Neural cell (in vitro differentiated cells): ENCODE data around the gene MGAT5B. TPM values are rescaled to one million over a fixed set of nuclear protein-coding genes. Genes with fewer than 3 reads are reported as not detected.

ENCODE experiments used
- H2AFZ ChIP-seq: fragments of 200-600, 300-800 bp; sonication (generic), shearing (Covaris generic); 2 replicates; pipeline ENCODE4 v1.6.0; 2014; ENCODE audit warnings: low read depth, mild to moderate bottlenecking, antibody characterized with exemption, low read length, moderate library complexity
- H3F3A ChIP-seq: fragments of 200-600 bp; shearing (Covaris generic); 2 replicates; pipeline ENCODE4 v1.6.1; 2016; ENCODE audit warnings: mild to moderate bottlenecking, moderate library complexity, mixed read lengths, antibody characterized with exemption, low read length; ENCODE audit not compliant: insufficient read depth, poor library complexity, severe bottlenecking
- H3K27ac ChIP-seq: fragments of 200-600, 300-800 bp; sonication (generic), shearing (Covaris generic); 2 replicates; pipeline ENCODE4 v1.5.1; 2014; ENCODE audit warnings: mild to moderate bottlenecking, low read length, moderate library complexity
- H3K27me3 ChIP-seq: fragments of 300-800, 200-600 bp; sonication (generic), shearing (Covaris generic); 2 replicates; pipeline ENCODE4 v1.6.0; 2014; ENCODE audit warnings: mild to moderate bottlenecking, low read depth, low read length, moderate library complexity; ENCODE audit not compliant: insufficient read depth
- H3K36me3 ChIP-seq: fragments of 300-800, 200-600 bp; sonication (generic), shearing (Covaris generic); 2 replicates; pipeline ENCODE4 v1.5.1; 2014; ENCODE audit warnings: mild to moderate bottlenecking, antibody characterized with exemption, low read length, moderate library complexity; ENCODE audit not compliant: insufficient read depth
- H3K4me2 ChIP-seq: fragments of 300-800, 200-600 bp; sonication (generic), shearing (Covaris generic); 2 replicates; pipeline ENCODE4 v1.6.0; 2014; ENCODE audit warnings: mild to moderate bottlenecking, low read length
- H3K4me3 ChIP-seq: fragments of 300-800, 200-600 bp; sonication (generic), shearing (Covaris generic); 2 replicates; pipeline ENCODE4 v1.5.1; 2014; ENCODE audit warnings: mild to moderate bottlenecking, low read length, moderate library complexity
- H3K79me2 ChIP-seq: fragments of 200-600 bp; shearing (Covaris generic); replicated peaks from 2 replicates; pipeline ENCODE4 v1.6.0; 2014; ENCODE audit warnings: mild to moderate bottlenecking, low read length, moderate library complexity; ENCODE audit not compliant: insufficient read depth
- H3K9ac ChIP-seq: fragments of 300-800, 200-600 bp; sonication (generic), shearing (Covaris generic); 2 replicates; pipeline ENCODE4 v1.6.1; 2016; ENCODE audit warnings: mild to moderate bottlenecking, low read length, mixed read lengths
- H3K9me2 ChIP-seq: fragments of 200-600 bp; shearing (Covaris generic); 2 replicates; pipeline ENCODE4 v1.6.1; 2016; ENCODE audit warnings: mild to moderate bottlenecking, low read length, mixed read lengths; ENCODE audit not compliant: insufficient read depth
- H3K9me3 ChIP-seq: fragments of 200-600, 300-800 bp; sonication (generic), shearing (Covaris generic); 2 replicates; pipeline ENCODE4 v1.6.1; 2016; ENCODE audit warnings: mild to moderate bottlenecking, mixed run types, low read length, moderate library complexity, mixed read lengths
- H4K20me1 ChIP-seq: fragments of 200-600 bp; shearing (Covaris generic); 2 replicates; pipeline ENCODE4 v1.6.1; 2016; ENCODE audit warnings: mild to moderate bottlenecking, mixed run types; ENCODE audit not compliant: insufficient read depth
- EP300 ChIP-seq: fragments of 450-650 bp; conservative IDR thresholded peaks from 2 replicates; pipeline ENCODE4 v1.6.1; 2014; ENCODE audit warnings: antibody characterized with exemption, mild to moderate bottlenecking, moderate library complexity; ENCODE audit not compliant: poor library complexity, severe bottlenecking
- EZH2 ChIP-seq: fragments of 200-600, 300-800 bp; shearing (Covaris generic), sonication (generic); IDR thresholded peaks from 2 replicates; pipeline ENCODE4 v1.6.1; 2014; ENCODE audit warnings: antibody characterized with exemption, low read length, borderline replicate concordance, mild to moderate bottlenecking; ENCODE audit not compliant: insufficient read depth, poor library complexity, severe bottlenecking
- MXI1 ChIP-seq: fragments of 450-650 bp; conservative IDR thresholded peaks from 2 replicates; pipeline ENCODE4 v1.6.1; 2014; ENCODE audit warnings: antibody characterized with exemption, mild to moderate bottlenecking; ENCODE audit not compliant: poor library complexity, severe bottlenecking
- POLR2AphosphoS5 ChIP-seq: IDR thresholded peaks from 2 replicates; pipeline ENCODE4 v1.6.1; 2012
- RAD21 ChIP-seq: fragments of 450-650 bp; conservative IDR thresholded peaks from 2 replicates; pipeline ENCODE4 v1.6.1; 2014; ENCODE audit warnings: antibody characterized with exemption, mild to moderate bottlenecking, moderate library complexity
- SMC3 ChIP-seq: fragments of 450-650 bp; conservative IDR thresholded peaks from 2 replicates; pipeline ENCODE4 v1.6.1; 2014; ENCODE audit warnings: antibody characterized with exemption, mild to moderate bottlenecking, moderate library complexity; ENCODE audit not compliant: poor library complexity
- TAF1 ChIP-seq: IDR thresholded peaks from 2 replicates; pipeline ENCODE4 v1.6.1; 2012; ENCODE audit warnings: low read depth
- polyA plus RNA-seq: library from polyadenylated mRNA; depleted of rRNA; stranded (reverse); fragments of >200 nt; gene quantifications from 2 replicates; pipeline ENCODE4 v1.2.3, GENCODE V29; 2014
- TF ChIP-seq, protein P1 (sequence below): fragments of 450-650 bp; IDR thresholded peaks from 2 replicates; pipeline ENCODE4 v1.5.1; 2014; ENCODE audit warnings: antibody characterized with exemption, mild to moderate bottlenecking, moderate library complexity; ENCODE audit not compliant: poor library complexity, severe bottlenecking
- TF ChIP-seq, protein P2 (sequence below): IDR thresholded peaks from 2 replicates; pipeline ENCODE4 v1.6.1; 2012; ENCODE audit warnings: borderline replicate concordance

The MGAT5B gene
- polyA plus RNA-seq, 1 donor from 2014 or later: 8.8 TPM

DNA sequence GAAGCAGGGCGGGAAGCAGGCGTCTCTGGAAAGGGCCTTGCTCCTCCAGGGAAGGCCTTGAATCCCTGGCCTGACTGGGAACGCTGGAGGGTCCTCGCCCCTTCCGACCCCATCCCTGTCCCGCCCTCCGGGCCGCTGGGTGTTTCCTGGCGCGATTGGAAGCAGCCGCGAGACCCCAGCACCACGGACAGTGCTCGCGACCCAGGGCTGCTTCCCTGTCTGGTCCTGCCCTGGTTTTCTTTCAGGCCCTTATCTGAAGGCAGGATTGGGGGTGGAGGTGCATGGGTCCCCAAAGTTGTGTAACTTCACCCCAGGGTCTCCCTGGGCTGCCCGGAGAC, 2.1 kb downstream of the MGAT5B start:
- H3K9me2 ChIP-seq: no peaks in the 10 kb centered on the region
- H3K27me3 ChIP-seq: peaks cover 8% of the 10 kb centered on the region
- no peaks in the 10 kb centered on the region for H3K9me3 ChIP-seq
- H3K27ac ChIP-seq: no peak overlapping the region
- H3K36me3 ChIP-seq: no peaks in the 10 kb centered on the region
- no peaks in the 10 kb centered on the region for H3F3A ChIP-seq
- H3K4me2 ChIP-seq: peak overlapping the region; percentile 10
- peak overlapping the region; percentile 88 for H3K4me3 ChIP-seq
- H2AFZ ChIP-seq: no peak overlapping the region
- H3K79me2 ChIP-seq: peaks cover 5% of the 10 kb centered on the region
- H3K9ac ChIP-seq: peak overlapping the region; percentile 73
- TF ChIP-seq, protein P1, sequence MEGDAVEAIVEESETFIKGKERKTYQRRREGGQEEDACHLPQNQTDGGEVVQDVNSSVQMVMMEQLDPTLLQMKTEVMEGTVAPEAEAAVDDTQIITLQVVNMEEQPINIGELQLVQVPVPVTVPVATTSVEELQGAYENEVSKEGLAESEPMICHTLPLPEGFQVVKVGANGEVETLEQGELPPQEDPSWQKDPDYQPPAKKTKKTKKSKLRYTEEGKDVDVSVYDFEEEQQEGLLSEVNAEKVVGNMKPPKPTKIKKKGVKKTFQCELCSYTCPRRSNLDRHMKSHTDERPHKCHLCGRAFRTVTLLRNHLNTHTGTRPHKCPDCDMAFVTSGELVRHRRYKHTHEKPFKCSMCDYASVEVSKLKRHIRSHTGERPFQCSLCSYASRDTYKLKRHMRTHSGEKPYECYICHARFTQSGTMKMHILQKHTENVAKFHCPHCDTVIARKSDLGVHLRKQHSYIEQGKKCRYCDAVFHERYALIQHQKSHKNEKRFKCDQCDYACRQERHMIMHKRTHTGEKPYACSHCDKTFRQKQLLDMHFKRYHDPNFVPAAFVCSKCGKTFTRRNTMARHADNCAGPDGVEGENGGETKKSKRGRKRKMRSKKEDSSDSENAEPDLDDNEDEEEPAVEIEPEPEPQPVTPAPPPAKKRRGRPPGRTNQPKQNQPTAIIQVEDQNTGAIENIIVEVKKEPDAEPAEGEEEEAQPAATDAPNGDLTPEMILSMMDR: no peak
- TF ChIP-seq POLR2AphosphoS5 (no peak), EP300 (no peak), RAD21 (no peak), TAF1 (no peak), EZH2 (no peak), MXI1 (no peak), SMC3 (no peak)
- TF ChIP-seq, protein P2, sequence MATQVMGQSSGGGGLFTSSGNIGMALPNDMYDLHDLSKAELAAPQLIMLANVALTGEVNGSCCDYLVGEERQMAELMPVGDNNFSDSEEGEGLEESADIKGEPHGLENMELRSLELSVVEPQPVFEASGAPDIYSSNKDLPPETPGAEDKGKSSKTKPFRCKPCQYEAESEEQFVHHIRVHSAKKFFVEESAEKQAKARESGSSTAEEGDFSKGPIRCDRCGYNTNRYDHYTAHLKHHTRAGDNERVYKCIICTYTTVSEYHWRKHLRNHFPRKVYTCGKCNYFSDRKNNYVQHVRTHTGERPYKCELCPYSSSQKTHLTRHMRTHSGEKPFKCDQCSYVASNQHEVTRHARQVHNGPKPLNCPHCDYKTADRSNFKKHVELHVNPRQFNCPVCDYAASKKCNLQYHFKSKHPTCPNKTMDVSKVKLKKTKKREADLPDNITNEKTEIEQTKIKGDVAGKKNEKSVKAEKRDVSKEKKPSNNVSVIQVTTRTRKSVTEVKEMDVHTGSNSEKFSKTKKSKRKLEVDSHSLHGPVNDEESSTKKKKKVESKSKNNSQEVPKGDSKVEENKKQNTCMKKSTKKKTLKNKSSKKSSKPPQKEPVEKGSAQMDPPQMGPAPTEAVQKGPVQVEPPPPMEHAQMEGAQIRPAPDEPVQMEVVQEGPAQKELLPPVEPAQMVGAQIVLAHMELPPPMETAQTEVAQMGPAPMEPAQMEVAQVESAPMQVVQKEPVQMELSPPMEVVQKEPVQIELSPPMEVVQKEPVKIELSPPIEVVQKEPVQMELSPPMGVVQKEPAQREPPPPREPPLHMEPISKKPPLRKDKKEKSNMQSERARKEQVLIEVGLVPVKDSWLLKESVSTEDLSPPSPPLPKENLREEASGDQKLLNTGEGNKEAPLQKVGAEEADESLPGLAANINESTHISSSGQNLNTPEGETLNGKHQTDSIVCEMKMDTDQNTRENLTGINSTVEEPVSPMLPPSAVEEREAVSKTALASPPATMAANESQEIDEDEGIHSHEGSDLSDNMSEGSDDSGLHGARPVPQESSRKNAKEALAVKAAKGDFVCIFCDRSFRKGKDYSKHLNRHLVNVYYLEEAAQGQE: no peak
- no peaks in the 10 kb centered on the region for H4K20me1 ChIP-seq

DNA sequence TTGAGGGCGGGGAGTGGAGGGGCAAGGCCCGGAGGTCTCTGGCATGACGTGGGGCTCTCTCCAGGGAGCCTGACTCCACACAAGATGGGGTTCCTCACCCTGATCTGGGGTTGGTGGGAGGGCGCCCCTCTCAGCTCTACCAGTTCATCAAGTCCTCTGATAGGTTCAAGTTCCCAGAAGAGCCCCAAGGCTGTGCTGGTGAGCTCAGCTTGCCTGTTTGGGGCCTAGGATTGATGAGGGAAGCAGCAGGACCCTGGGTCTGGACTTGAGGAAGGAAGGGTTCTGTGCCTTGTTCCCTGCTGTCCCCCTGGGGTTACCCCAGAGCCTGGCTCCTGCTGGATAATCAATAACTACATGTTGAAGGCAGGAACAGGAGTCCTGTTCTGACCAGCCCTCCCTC, 3.5 kb downstream of the MGAT5B start:
- H3K36me3 ChIP-seq: no peaks in the 10 kb centered on the region
- H3K79me2 ChIP-seq: peaks cover 5% of the 10 kb centered on the region
- no peak overlapping the region for H3K9ac ChIP-seq
- no peak overlapping the region for H3K27ac ChIP-seq
- H3F3A ChIP-seq: no peaks in the 10 kb centered on the region
- H4K20me1 ChIP-seq: no peaks in the 10 kb centered on the region
- H3K9me3 ChIP-seq: no peaks in the 10 kb centered on the region
- no peak overlapping the region for H3K4me2 ChIP-seq
- no peak overlapping the region for H2AFZ ChIP-seq
- no peak for TF ChIP-seq EZH2
- no peak for TF ChIP-seq TAF1
- no peak for TF ChIP-seq MXI1
- TF ChIP-seq, protein P2: no peak
- TF ChIP-seq EP300: no peak
- no peak for TF ChIP-seq SMC3
- TF ChIP-seq, protein P1: no peak
- TF ChIP-seq RAD21: no peak
- TF ChIP-seq POLR2AphosphoS5: no peak
- H3K9me2 ChIP-seq: no peaks in the 10 kb centered on the region
- peaks cover 8% of the 10 kb centered on the region for H3K27me3 ChIP-seq
- H3K4me3 ChIP-seq: no peak overlapping the region
